ENCODE data around the gene CCDC81. TPM values are rescaled to one million over a fixed set of nuclear protein-coding genes. Genes with fewer than 3 reads are reported as not detected.

Gene CCDC81
- total RNA-seq, 1 experiment from 2014 or later = 0.49 TPM

GRCh38 chr11:86337227-86337626, 37.5 kb upstream of the CCDC81 start:
- Histone ChIP-seq H3K27ac (ENCODE audit: low read length) (no peak overlapping the region), H3K9me3 (ENCODE audit: control insufficient read depth, insufficient read depth, low read depth, low read length) (no peaks in the 10 kb centered on the region), H3K36me3 (ENCODE audit: control insufficient read depth, insufficient read depth, low read length) (0 out of 2 replicates have a peak, but pooled peaks cover 3% of the 10 kb centered on the region), H3K27me3 (ENCODE audit: control insufficient read depth, insufficient read depth, low read length) (no peaks in the 10 kb centered on the region), H3K4me3 (ENCODE audit: low read depth in 2 of 2, low read length in 2 of 2) (no peak overlapping the region), H3K4me1 (ENCODE audit: control insufficient read depth, insufficient read depth, low read length) (no peaks in the 10 kb centered on the region)
- BruUV-seq (replicated peaks) = no TSS peak
- in situ Hi-C loops (cut with HindIII; ENCODE audit: low pct_unique_long_range_greater_than_20kb, low sequenced_read_pairs) (no loop called here), intact Hi-C loops (cut with micrococcal nuclease; ENCODE audit: unreplicated experiment) (no loop called here)
- ChIA-PET CTCF (no interaction called here), POLR2A (interaction anchor here (0.5 kb wide), 1 partner anchor 434 kb away, joined by 4 read pairs; no protein-coding TSS in a partner anchor)
- no peak for DNase-seq (ENCODE audit: low read depth, low spot score)
- ATAC-seq = no peak
- TF ChIP-seq CTCF (IDR thresholded peaks at IDR 0.05) = no peak
- no peak for TF ChIP-seq SIN3A (IDR thresholded peaks at IDR 0.05; ENCODE audit: borderline replicate concordance, insufficient read depth, low read depth, low read length)
- TF ChIP-seq TCF7L2 (IDR thresholded peaks at IDR 0.05; ENCODE audit: low read depth, low read length) = no peak
- no peak for TF ChIP-seq REST (IDR thresholded peaks at IDR 0.05; ENCODE audit: insufficient read depth in 1 of 2, low read depth in 2 of 2, low read length in 1 of 2)

- H3K4me1 ChIP-seq (ENCODE audit: control insufficient read depth, insufficient read depth, low read length) = no peaks in the 10 kb centered on the region
- intact Hi-C loops (cut with micrococcal nuclease; ENCODE audit: unreplicated experiment) = no loop called here
- H3K9me3 ChIP-seq (ENCODE audit: control insufficient read depth, insufficient read depth, low read depth, low read length) = no peaks in the 10 kb centered on the region
- no peak overlapping the region for H3K4me3 ChIP-seq (ENCODE audit: low read depth in 2 of 2, low read length in 2 of 2)
- no peak overlapping the region for H3K27ac ChIP-seq (ENCODE audit: low read length)
- in situ Hi-C loops (cut with HindIII; ENCODE audit: low pct_unique_long_range_greater_than_20kb, low sequenced_read_pairs) = no loop called here
- TF ChIP-seq SIN3A (IDR thresholded peaks at IDR 0.05; ENCODE audit: borderline replicate concordance, insufficient read depth, low read depth, low read length) (no peak), REST (IDR thresholded peaks at IDR 0.05; ENCODE audit: insufficient read depth in 1 of 2, low read depth in 2 of 2, low read length in 1 of 2) (no peak), CTCF (IDR thresholded peaks at IDR 0.05) (no peak), TCF7L2 (IDR thresholded peaks at IDR 0.05; ENCODE audit: low read depth, low read length) (no peak), POLR2AphosphoS5 (IDR thresholded peaks at IDR 0.05; ENCODE audit: low read depth, low read length) (no peak)
- 0 out of 2 replicates have a peak, but pooled peaks cover 3% of the 10 kb centered on the region for H3K36me3 ChIP-seq (ENCODE audit: control insufficient read depth, insufficient read depth, low read length)
- ChIA-PET CTCF (no interaction called here), POLR2A (interaction anchor here (0.7 kb wide), 1 partner anchor 77 kb away, joined by 5 read pairs; no protein-coding TSS in a partner anchor)
- ATAC-seq = no peak
- BruUV-seq (replicated peaks) = no TSS peak
- no peak for DNase-seq (ENCODE audit: low read depth, low spot score)
- H3K27me3 ChIP-seq (ENCODE audit: control insufficient read depth, insufficient read depth, low read length) = no peaks in the 10 kb centered on the region
These were observed 33.3 kb upstream of the CCDC81 start for GRCh38 chr11:86341382-86341781.
